Neural cell (in vitro differentiated cells): ENCODE data around the gene LFNG.

Experiments
- CTCF ChIP-seq: fragments of 450-650 bp; IDR thresholded peaks from 2 replicates; pipeline ENCODE4 v1.5.1; 2014; ENCODE audit warnings: antibody characterized with exemption, mild to moderate bottlenecking, moderate library complexity; ENCODE audit not compliant: poor library complexity, severe bottlenecking
- EP300 ChIP-seq: fragments of 450-650 bp; conservative IDR thresholded peaks from 2 replicates; pipeline ENCODE4 v1.6.1; 2014; ENCODE audit warnings: antibody characterized with exemption, mild to moderate bottlenecking, moderate library complexity; ENCODE audit not compliant: poor library complexity, severe bottlenecking

DNA sequence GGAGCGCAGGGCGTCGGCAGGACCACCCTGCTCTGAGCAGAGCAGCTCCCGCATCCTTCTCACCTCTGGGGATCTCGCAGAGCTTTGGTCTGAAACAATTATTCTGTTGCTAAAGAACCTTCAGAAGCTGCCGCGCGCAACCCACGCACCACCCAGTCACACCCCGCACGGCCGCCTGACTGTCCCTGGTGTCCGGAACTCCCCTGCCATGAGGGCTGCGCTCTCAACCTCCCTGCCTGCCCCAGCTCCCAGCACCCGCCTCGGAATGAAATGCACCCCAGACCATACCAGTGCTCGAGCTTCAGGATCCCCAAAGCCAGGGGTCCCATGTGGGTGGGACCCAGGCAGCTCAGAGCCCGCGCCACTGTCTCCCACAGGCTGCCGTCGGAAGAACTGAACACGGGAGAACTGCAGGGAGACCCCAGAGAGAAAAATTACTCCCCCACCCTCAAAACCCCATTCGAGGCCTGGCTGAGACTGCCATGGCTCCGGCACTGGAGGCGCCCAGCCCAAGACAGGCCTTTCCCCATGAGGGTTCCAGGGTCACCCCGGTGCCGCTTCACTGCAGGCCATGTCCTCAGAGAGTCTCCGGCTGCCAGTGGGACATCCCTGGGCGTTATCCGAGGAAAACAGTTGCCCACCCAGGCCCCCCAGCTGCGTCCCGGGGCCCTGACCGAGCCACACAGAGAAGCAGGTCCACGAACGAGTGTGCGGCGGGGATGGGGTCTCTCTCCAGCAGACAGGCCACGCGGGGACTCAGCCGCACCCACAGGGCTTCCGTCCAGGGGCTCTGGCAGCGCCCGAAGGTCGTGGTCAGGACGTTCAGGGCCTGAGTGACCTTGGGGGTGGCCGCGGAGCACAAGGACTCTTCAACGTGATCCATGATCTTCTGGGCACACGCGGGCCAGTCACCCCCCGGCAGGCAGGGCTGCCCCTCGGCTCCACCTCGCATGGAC lies 23.6 kb downstream of the LFNG start:
- TF ChIP-seq CTCF (no peak), EP300 (no peak)
